Measurements from ENCODE around the gene IGLL1.
"Not testable (repeated sequence)": the region's sequence is repeated elsewhere in the genome, so short reads cannot be mapped to it uniquely, and the experiment has no call there.

IGLL1 gene

GRCh38 chr22:23579870-23580575 lies at the start of gene IGLL1:
IGLL1 (minus strand) TSS chr22:23580290; CDS start chr22:23580190, 100 bp downstream.
- DNase-seq (ENCODE audit: low read depth), result peak; percentile 35
- TF ChIP-seq MAX (IDR thresholded peaks at IDR 0.05; ENCODE audit: low read depth, low read length), result no peak
- no peak for TF ChIP-seq CTCF (IDR thresholded peaks at IDR 0.05; ENCODE audit: low read depth, low read length)
- TF ChIP-seq MYC (IDR thresholded peaks at IDR 0.05; ENCODE audit: low read depth, low read length), result no peak
- no peak for TF ChIP-seq POLR2A (IDR thresholded peaks at IDR 0.05; ENCODE audit: extremely low read depth, insufficient read length)
- no peak within 1 kb of the TSS for H3K4me3 ChIP-seq (ENCODE audit: low read depth, low read length)

- not testable (repeated sequence) for H3K4me3 ChIP-seq (ENCODE audit: low read depth, low read length); DNase-seq (ENCODE audit: low read depth)
Observed at GRCh38 chr22:23628056-23628743, 48.1 kb upstream of the IGLL1 start.

- TF ChIP-seq CTCF (IDR thresholded peaks at IDR 0.05; ENCODE audit: low read depth, low read length), result peak; percentile 73
- peak; percentile 54 for TF ChIP-seq MAX (IDR thresholded peaks at IDR 0.05; ENCODE audit: low read depth, low read length)
- peak; percentile 82 for DNase-seq (ENCODE audit: low read depth)
- not testable (repeated sequence) for H3K4me3 ChIP-seq (ENCODE audit: low read depth, low read length)
Observed at GRCh38 chr22:23627401-23628055, 47.4 kb upstream of the IGLL1 start.

- no peak for DNase-seq (ENCODE audit: low read depth)
- no peak for TF ChIP-seq CTCF (IDR thresholded peaks at IDR 0.05; ENCODE audit: low read depth, low read length)
- no peak for TF ChIP-seq POLR2A (IDR thresholded peaks at IDR 0.05; ENCODE audit: extremely low read depth, insufficient read length)
- no peak for TF ChIP-seq MAX (IDR thresholded peaks at IDR 0.05; ENCODE audit: low read depth, low read length)
- no peak for TF ChIP-seq MYC (IDR thresholded peaks at IDR 0.05; ENCODE audit: low read depth, low read length)
- no peak overlapping the region for H3K4me3 ChIP-seq (ENCODE audit: low read depth, low read length)
Observed at GRCh38 chr22:23626286-23626975, 46.3 kb upstream of the IGLL1 start.

GRCh38 chr22:23622634-23623033 lies 42.5 kb upstream of the IGLL1 start:
- TF ChIP-seq CTCF (IDR thresholded peaks at IDR 0.05; ENCODE audit: low read depth, low read length) (no peak), MYC (IDR thresholded peaks at IDR 0.05; ENCODE audit: low read depth, low read length) (no peak), MAX (IDR thresholded peaks at IDR 0.05; ENCODE audit: low read depth, low read length) (no peak), POLR2A (IDR thresholded peaks at IDR 0.05; ENCODE audit: extremely low read depth, insufficient read length) (no peak)
- no peak for DNase-seq (ENCODE audit: low read depth)

GRCh38 chr22:23621916-23622315 lies 41.8 kb upstream of the IGLL1 start:
- DNase-seq (ENCODE audit: low read depth); H3K4me3 ChIP-seq (ENCODE audit: low read depth, low read length): not testable (repeated sequence)

More at GRCh38 chr22:23622634-23623033, 42.5 kb upstream of the IGLL1 start:
- no peak overlapping the region for H3K4me3 ChIP-seq (ENCODE audit: low read depth, low read length)
